WTC11 (cell line): ENCODE data around the gene KLC3.

ENCODE experiments used
- JUN ChIP-seq: sonication (generic); formaldehyde crosslinking; IDR thresholded peaks from 2 replicates; pipeline ENCODE4 v1.8.0; 2023; ENCODE audit warnings: mild to moderate bottlenecking, missing genetic modification reagents
- TF ChIP-seq, protein P1 (sequence below): fragments of 200-600 bp; IDR thresholded peaks from 2 replicates; pipeline ENCODE4 v1.8.0; 2022; ENCODE audit warnings: antibody characterized with exemption

DNA sequence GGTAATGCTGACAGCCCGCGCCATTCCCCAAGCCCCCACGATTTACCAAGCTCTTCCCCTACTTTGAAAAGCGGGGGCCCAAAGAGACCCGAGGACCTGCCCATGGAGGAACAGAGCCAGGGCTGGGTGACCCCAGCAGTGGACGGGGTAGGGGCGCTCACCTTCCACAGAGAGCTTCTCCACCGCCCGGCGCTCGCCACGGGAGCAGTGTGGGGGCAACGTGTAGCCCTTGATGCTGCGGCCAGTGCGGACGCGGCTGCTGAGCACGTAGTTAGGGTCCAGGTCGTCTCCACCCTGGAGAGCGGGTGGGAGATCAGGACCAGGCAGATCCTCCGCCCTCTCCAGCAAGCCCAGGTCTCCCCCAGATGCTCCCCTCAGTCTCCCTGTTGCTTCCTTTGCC, 25.2 kb upstream of the KLC3 start:
- TF ChIP-seq, protein P1, sequence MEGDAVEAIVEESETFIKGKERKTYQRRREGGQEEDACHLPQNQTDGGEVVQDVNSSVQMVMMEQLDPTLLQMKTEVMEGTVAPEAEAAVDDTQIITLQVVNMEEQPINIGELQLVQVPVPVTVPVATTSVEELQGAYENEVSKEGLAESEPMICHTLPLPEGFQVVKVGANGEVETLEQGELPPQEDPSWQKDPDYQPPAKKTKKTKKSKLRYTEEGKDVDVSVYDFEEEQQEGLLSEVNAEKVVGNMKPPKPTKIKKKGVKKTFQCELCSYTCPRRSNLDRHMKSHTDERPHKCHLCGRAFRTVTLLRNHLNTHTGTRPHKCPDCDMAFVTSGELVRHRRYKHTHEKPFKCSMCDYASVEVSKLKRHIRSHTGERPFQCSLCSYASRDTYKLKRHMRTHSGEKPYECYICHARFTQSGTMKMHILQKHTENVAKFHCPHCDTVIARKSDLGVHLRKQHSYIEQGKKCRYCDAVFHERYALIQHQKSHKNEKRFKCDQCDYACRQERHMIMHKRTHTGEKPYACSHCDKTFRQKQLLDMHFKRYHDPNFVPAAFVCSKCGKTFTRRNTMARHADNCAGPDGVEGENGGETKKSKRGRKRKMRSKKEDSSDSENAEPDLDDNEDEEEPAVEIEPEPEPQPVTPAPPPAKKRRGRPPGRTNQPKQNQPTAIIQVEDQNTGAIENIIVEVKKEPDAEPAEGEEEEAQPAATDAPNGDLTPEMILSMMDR, result no peak
- no peak for TF ChIP-seq JUN (CRISPR knock-in tag)
